Hippocampal formation (tissue), 2 donors: ENCODE data around the gene BCL7C.

Source experiments
- DNase-seq, 2 donors: peaks; one replicate each; lab custom pipeline; 2025; lab: John Stamatoyannopoulos, UW

The BCL7C gene

DNA sequence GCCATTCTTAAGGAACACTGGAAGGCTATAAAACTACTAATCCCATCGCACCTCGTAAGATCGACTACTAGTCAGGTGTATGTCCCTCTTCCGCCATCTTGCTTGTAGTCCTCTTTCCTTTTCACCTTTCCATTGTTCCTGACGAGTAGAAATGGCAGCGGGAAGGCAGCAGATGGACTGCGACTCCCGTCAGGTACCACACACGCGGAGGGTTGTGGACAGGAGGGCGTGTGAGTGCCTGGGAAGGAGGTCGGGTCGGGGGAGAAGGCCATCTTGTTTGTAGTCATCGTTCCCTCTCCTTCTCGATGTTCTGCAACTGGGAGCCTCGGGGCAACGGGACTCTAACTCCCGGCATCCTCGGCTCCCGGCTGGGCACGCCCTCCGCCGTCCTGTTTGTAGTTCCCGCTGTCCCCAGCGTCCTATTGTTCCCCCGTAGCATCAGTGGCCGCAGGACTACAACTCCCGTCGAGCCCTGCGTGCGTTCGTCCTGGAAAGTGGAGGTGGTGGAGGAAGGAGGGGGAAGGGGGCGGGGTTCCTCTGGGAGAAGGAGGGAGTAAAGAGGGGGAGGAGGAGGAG, 29.2 kb upstream of the BCL7C start:
- peak; percentile 99 to 100 for DNase-seq

GRCh38 chr16:30922420-30922959, 28.6 kb upstream of the BCL7C start:
- DNase-seq, result peak; percentile 100

DNA sequence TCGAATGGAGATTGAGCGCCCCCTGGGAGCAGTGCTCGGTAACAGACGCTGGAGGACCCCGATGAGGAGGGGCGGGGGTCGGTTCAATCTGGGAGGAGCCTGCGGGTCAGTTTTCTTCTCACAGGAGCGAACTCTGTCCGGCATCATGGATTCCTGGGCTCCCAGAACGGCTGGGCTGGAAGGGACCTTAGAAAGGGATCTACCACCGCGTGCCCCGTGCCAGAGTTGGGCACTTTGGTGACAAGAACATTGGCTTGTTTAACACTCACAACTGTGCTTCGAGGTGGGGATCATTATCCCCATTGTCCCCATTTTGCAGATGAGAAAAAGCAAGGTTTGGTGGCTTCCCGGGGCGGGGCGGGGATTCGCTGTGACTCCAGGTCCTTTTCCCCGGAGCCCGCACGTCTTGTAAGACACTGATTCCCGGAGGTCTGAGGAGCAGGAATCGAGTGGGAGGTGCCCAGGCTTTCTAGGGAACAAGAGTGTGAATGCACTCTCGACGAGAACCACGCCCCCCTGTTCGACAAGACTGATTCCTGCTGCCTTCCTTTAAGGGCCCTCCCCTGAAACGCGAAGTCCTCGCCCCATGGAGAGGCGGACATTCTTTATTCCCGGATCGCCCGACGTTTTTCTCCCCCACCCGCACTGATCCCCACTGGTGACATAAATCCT, 28.0 kb upstream of the BCL7C start:
- DNase-seq, result peak; percentile 79 to 88

- no peak for DNase-seq
These were observed 27.5 kb upstream of the BCL7C start for GRCh38 chr16:30921459-30921747.

GRCh38 chr16:30920891-30921290, 27.0 kb upstream of the BCL7C start:
- no peak for DNase-seq

DNA sequence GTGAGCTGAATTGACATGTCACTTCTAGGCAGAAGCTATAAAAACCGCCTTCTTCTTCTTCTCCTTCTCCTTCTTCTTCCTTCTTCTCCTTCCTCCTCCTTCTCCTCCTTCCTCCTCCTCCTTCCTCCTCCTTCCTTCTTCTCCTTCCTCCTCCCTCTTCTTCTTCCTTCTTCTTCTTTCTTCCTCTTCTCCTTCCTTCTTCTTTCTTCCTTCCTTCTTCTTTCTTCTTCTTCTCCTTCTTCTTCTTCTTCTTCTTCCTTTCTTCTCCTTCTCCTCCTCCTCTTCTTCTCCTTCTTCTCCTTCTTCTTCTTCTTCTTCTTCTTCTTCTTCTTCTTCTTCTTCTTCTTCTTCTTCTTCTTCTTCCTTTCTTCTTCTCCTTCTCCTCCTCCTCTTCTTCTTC, 24.7 kb upstream of the BCL7C start:
- no peak for DNase-seq

GRCh38 chr16:30914830-30915229, 21.0 kb upstream of the BCL7C start:
- DNase-seq, result no peak

DNA sequence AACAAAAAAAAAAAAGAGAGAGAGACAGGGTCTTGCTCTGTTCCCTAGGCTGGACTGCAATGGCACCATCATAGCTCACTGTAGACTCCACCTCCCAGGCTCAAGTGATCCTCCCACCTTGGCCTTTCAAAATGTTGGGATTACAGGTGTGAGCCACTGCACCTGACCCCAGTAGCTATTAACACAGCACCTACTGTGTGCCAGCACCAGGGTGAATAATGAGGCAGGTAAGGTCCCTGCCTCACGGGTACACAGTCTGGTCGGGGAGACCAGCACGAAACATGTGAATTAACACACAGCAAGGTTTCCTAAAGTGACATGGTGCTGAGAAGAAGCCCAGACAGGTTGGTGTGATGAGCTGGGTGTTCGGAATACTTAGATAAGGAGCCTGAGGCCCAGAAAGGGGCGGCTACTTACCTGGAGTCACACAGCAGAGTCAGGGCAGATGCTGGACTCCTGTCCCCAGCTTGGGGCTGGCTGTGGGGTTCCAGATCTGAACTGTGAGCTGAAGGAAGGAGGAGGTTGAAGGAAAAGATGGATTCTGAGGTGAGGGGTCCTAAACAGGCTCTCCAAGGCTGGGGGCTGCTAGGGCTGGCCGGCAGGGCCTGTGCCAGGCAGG, 19.0 kb upstream of the BCL7C start:
- no peak for DNase-seq

DNA sequence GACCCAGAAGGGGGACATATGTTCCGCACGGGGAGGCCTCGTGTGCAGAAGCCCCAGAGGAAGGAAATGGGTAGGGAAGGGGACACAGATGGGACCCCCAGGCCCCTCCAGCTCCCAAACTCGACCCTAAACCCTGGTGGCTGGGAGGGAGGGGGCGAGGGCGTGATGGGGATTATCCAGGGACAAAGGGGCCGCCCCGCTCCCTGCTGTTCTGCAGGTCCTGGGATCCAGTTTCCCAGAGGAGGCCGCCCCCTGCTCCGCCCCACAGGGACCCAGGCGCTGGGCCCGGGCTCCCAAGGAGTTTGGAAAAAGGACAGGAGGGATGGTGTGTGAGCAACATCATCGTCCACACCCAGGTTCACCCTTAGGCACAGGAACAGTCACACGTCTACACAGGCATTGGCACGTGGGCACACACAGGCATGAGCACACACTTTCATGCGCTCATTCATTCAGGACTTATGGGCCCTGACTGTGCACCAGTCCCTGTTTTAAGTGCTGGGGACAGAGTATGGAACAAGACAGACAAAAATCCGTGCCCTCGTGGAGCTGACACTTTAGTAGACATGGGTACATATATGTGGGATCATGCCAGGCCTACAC, 16.7 kb upstream of the BCL7C start:
- no peak for DNase-seq

GRCh38 chr16:30907064-30907463, 13.2 kb upstream of the BCL7C start:
- no peak for DNase-seq

DNA sequence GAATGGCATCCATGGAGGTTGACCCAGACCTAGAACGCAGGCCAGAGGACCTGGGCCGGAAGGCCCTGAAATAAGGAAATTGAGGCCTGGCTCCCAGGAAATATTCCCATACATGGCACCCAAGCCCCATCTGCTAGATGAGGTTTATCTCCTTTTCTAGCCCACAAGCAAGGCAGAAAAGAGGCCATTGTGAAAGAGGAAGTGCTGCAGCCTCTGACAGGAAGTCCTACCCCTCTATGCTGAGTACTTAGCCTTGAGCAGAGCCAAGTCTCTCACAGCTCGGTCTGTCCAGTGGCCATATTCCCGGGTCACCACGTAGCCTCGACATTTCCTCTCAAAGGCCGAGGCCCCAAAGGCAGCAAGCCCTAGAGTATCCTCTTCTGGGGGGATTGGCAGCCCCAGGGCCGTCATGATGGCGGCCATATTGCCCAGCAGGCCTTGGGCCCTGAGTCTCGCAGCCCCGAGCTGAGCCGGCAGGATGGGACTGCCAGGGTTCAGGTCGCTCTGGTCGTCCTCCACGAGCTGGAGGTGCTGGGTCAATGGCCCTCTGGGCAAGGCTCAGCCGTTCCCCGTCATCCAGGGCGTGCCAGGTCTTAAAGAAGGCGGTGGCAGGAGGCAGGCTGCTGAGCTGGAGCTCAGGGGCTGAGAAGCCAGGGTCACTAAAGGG, 10.4 kb upstream of the BCL7C start:
- DNase-seq, result no peak

DNA sequence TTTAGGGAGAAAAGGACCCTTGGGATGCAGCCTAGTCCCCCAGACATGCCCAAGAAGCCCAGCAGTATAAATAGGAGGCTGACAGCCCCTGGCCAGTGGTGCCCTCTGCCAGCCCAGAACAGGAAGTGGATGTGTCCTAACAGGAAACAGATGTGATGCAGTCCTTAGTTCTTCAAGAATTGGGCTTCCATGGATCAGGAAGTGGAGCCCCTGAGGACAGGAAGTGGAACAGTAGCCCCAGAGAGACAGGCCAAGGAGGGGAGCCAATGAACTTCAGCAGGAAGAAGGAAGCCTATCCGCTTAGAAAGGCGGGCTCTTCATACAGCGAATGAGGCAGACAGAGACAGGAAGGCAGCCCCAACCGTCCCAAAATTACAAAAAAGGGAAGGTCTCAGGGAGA, 9.7 kb upstream of the BCL7C start:
- DNase-seq, result peak in 1 of 2 donors; percentile 21

- no peak for DNase-seq
These were observed 9.1 kb upstream of the BCL7C start for GRCh38 chr16:30903002-30903401.

- peak; percentile 24 to 59 for DNase-seq
These were observed 8.4 kb upstream of the BCL7C start for GRCh38 chr16:30902029-30902972.

GRCh38 chr16:30901201-30902028, 7.5 kb upstream of the BCL7C start:
- no peak for DNase-seq

DNA sequence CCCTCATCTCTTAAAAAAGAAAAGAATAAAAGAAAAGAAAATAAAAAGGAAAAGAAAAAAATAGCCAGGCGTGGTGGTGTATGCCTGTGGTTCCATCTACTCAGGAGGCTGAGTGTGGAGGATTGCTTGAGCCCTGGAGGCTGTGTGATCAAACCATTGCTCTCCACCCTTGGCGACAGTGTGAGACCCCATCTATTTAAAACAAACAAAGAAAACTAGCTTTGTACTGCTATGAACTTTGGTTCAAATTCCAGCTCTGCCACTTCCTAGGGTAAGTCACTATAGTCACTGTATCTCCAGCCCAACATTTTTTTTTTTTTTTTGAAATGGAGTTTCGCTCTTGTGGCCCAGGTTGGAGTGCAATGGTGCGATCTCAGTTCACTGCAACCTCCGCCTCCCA, 6.7 kb upstream of the BCL7C start:
- DNase-seq, result no peak

DNA sequence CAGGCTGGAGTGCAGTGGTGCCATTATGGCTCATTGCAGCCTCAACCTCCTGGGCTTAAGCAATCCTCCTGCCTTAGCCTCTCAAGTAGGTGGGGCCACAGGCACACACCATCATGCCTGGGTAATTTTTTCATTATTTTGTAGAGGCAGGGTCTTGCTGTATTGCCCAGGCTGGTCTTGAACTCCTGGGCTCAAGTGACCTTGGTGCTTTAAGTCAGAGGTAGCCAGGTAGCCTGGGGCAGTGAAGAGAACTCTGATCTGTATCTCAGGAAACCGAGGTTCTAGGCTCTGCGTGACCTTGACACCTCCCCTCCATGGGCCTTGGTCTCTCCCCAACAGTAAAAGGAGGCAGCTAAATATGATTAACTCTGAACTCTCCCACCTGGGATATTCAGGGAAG, 5.9 kb upstream of the BCL7C start:
- DNase-seq, result no peak

DNA sequence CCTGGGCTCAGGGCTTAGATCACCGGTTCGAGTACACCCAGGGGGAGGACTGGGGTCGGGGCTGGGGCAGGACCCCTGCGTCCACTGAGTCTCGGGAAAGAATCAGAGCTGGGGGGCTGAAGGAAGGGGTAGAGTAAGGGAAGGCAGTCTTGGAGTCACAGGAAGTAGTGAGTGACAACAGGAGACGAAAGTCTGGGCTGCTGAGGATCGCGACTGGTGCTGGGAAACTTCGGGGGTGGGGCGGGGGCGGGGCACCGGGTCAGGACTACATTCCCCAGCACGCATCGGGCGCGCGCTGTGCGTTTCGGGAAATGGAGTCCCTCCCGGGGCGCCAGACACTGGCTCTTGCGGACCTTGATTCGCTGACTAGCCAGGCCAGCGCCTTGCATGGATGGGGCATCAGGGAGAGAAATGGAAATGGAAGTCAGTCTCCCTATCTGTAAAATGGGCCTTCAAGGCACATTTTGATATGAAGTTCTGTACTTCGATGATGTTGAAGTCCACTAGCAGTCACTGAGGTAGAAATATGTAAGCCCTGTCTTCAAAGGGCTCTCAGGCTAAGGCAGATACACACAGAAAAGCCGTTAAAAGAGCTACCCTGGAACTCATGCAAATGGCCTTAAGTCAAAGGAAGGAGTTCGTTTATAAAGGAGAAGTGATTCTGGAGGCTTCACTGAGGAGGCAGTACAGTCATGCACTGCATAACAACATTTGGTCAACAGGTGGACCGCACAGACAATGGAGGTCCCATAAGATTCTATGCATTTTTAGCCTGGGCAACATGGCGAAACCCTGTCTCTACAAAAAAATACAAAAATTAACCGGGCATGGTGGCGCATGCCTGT, 3.2 kb upstream of the BCL7C start:
- peak; percentile 84 to 92 for DNase-seq

DNA sequence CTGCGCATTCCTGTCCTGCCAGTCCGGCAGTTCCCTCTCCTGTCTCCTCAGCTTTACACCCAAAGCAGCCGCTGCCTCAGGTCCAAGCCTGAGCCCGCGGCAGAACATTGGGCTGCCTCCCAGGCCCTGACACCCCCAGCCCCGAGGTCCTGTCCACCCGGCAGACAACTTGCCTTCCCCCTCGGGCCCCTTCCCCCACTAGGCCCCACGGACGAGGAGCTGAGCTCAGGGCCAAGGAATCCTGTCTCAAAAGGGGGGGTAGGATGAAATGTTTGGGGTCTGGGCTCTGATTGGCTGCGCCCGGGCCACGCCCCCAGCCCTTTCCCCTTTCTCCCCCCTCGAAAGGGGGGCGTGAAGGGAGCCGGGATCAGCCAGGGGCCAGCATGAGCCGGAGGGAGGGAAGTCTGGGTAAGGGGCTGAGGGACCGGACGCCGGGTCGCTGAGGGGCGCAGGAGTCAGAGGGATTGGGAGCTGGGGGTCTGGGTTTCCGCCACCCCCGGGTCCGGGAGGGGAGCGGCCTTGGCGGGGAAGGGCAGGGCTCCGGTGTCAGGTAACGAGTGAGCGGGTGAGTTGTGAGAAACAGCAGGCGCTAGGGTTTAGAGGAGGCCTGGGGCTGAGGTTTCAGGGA, 2.5 kb upstream of the BCL7C start, which contains the start of gene CTF1:
TSS of gene CTF1 (plus strand) at position 354 of the 628 bp plus-strand sequence. CDS start at position 384, 30 bp downstream.
- peak; percentile 18 to 50 for DNase-seq
